GM12874 (cell line): ENCODE data around the gene PRR5L.

Experiments
- TF ChIP-seq, protein P1 (sequence below): IDR thresholded peaks from 2 replicates; pipeline ENCODE4 v1.5.1; 2011; ENCODE audit warnings: low read depth, mild to moderate bottlenecking, control low read depth, low read length, moderate library complexity; ENCODE audit not compliant: insufficient read depth

Gene PRR5L

DNA sequence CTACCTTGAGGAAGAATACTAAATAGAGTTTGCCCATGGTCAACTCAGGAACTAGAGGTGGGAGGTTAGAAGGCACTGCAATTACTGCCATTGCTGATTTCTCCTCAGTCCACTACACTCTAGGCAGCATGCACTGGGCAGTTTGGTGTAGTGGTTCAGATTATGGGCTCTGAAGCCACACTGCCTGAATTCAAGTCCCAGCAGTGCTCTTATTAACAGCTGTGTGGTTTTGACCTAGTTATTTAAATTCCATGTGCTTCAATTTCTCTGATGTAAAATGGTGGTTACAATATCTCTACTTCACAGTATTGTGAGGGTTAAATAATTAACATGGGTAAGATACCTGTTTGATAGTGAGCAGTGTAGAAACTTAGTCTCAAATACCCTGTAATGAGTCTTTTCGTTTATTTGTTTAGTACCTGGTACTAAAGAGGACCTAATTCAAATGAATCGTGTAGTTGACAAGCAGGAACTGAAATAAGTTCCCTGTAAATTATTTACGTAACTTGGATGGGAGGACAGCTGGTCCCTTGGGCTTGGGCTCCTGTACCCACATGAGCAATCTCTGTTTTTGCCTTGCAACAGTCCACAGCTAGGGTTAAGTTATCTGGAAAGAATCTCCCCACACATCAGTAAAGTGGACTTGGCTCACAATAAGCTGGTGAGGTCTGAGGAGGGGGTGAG lies 17.8 kb downstream of the PRR5L start:
- TF ChIP-seq, protein P1, sequence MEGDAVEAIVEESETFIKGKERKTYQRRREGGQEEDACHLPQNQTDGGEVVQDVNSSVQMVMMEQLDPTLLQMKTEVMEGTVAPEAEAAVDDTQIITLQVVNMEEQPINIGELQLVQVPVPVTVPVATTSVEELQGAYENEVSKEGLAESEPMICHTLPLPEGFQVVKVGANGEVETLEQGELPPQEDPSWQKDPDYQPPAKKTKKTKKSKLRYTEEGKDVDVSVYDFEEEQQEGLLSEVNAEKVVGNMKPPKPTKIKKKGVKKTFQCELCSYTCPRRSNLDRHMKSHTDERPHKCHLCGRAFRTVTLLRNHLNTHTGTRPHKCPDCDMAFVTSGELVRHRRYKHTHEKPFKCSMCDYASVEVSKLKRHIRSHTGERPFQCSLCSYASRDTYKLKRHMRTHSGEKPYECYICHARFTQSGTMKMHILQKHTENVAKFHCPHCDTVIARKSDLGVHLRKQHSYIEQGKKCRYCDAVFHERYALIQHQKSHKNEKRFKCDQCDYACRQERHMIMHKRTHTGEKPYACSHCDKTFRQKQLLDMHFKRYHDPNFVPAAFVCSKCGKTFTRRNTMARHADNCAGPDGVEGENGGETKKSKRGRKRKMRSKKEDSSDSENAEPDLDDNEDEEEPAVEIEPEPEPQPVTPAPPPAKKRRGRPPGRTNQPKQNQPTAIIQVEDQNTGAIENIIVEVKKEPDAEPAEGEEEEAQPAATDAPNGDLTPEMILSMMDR = no peak

- TF ChIP-seq, protein P1 = no peak
Measured at GRCh38 chr11:36314434-36314767, 18.3 kb downstream of the PRR5L start.

DNA sequence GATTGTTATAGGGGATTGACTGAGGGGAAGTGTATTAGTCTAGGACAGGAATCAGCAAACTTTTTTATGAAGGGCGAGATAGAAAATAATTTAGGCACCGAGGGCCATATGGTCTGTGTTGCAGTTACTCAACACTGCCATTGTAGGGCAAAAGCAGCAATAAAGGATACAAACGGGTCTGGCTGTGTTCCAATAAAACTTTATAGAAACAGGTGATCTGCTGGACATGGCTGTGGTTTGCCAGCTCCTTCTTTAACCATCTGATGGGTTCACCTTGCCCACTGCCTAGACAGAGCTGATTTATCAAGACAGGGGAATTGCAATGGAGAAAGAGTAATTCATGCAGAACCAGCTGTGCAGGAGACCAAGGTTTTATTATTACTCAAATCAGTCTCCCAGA lies 20.0 kb downstream of the PRR5L start:
- TF ChIP-seq, protein P1 = no peak

GRCh38 chr11:36317992-36318391 lies 21.9 kb downstream of the PRR5L start:
- TF ChIP-seq, protein P1 = no peak

GRCh38 chr11:36326524-36327419 lies 30.7 kb downstream of the PRR5L start:
- TF ChIP-seq, protein P1 = no peak

DNA sequence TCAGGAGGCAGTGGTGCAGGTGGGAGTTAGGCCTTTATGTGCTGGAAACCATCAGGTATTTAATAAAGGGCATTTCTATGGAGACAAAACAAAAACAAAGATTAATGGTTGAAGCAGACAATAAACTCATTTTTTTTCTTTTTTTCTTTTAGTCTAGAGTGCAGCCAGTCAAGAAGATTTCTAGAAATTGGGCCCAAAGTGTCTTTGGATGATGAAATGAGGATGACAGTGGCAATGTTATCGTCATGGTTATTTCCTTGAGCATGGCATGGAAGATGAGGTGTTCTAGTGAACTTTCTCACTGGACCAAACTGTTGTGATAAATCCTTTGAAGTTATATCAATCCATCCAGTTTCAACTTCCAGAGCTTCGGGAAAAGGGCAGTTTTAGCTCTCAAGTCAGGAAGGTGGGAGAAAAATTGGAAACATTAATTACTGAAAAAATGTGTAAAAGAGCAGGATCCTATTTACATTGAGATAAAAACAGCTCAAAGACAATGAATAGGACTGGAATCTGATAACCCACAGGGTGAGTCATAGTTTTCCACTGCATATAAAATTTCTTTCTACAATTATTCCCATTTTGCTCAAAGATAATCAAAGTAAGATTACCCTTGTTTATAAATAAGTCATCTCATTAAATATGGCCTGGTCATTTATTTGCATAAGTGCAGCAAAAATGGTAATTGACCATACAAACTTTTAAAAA lies 33.0 kb downstream of the PRR5L start:
- TF ChIP-seq, protein P1 = no peak

DNA sequence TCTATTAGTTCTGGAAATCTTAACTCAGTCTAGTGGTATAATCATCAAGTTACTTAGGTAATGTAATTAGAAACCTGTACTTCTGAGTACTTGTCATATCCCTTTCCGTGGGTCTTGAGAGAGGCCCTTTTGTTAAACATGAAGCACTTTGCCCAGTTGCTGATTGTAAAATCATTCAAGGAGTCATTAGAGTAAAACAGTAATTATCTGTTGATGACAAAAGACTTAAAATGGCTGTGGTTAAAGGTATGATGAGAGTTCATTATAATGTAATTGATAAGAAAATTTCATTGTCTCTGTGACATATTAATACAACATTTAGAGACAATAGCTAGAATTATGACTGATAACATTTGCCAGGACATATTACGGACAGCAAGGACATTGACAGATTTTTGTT lies 34.3 kb downstream of the PRR5L start:
- TF ChIP-seq, protein P1 = no peak
